NCI-H2196 treated with DMSO at 0.1 percent for 48 hours (cell line): ENCODE data around the gene UVRAG.
"Not testable (repeated sequence)": the region's sequence is repeated elsewhere in the genome, so short reads cannot be mapped to it uniquely, and the experiment has no call there.

Source experiments
- DNase-seq: peaks from one replicate; lab custom pipeline; 2025; ENCODE audit not compliant: unreplicated experiment; lab: John Stamatoyannopoulos, UW

The UVRAG gene

GRCh38 chr11:76048763-76049162 is 233.8 kb downstream of the UVRAG start:
- no peak for DNase-seq

DNA sequence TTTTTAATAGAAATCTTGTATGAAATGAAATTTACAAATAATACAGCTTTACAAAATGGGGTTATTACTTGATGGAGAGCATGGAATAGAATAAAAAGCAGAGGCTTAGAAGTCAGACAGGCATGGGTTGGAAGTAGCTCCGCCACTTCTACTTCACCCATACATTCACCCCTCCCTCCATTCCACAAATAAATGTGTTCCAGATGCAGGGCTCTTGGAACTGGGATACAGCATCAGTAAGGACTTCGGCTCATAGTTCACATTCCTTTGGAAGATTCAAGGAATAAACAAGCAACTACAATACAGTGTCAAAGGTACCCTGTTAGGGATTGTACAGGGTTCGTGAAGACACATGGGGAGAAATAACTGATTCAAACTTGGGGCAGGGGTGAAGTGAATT is 234.5 kb downstream of the UVRAG start:
- DNase-seq = no peak

GRCh38 chr11:76051937-76052336 is 236.9 kb downstream of the UVRAG start:
- no peak for DNase-seq

DNA sequence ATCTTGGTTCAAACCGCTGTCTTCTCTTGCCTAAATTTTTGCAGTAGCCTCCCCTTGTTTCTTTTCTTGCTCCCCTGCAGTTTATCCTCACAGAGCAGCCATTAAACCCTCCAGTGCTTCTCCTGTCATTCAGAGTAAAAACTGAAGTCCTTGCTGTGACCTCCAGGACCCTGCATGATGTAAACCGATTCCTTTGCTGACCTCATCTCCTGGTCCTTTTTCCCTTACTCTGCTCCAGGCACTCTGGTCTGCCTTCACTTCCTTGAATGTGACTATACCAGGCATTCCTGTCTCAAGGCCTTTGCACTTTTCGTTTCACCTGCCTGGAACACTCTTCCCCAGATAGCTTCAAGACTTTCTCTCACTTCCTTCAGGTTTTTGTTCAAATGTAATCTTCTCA is 239.3 kb downstream of the UVRAG start:
- no peak for DNase-seq

DNA sequence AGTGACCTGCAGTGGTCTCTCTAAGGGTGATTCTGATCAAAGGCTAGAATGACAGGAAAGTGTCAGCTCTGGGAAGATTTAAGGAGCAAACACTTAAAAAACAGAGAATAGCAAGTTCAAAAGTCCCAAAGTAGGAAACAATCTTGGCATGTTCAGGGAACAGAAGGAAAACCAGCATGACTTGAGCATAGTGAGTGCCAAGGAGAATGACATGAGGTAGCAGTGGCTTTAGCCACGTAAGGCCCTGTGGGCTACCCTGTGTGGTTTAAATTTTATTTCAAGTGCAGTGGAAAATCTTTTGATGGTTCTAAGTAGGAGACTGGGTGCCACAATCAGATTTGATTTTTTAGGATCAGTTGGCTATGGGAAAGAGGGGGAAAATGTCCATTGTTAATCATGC is 241.9 kb downstream of the UVRAG start:
- DNase-seq = no peak

- not testable (repeated sequence) for DNase-seq
Measured at GRCh38 chr11:76060475-76061036, 245.5 kb downstream of the UVRAG start.

- DNase-seq = no peak
Measured at GRCh38 chr11:76062733-76063132, 247.7 kb downstream of the UVRAG start.

- DNase-seq = no peak
Measured at GRCh38 chr11:76064192-76064591, 249.2 kb downstream of the UVRAG start.

DNA sequence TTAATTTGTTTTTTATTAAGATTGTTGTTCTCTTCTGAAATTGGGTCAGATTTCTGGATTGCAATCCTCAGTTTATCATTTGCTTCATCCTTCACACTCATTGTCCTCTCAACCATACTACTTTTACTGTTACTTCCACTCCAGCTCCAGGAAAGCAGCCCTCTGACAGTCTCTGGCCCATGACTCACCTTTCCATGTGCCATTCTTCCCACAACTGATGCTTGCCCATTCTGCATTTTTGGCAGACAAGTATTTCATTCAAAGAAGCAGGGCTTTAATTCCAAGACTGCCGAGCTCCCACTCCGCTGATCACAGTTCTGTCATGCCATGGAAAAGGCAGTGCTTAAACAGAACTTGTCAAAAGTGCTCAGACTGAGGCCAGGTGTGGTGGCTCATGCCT is 252.1 kb downstream of the UVRAG start:
- no peak for DNase-seq

- DNase-seq = no peak
Measured at GRCh38 chr11:76069001-76069400, 254.0 kb downstream of the UVRAG start.

GRCh38 chr11:76071090-76071489 is 256.1 kb downstream of the UVRAG start:
- no peak for DNase-seq

- DNase-seq = no peak
Measured at GRCh38 chr11:76073724-76074123, 258.7 kb downstream of the UVRAG start.

DNA sequence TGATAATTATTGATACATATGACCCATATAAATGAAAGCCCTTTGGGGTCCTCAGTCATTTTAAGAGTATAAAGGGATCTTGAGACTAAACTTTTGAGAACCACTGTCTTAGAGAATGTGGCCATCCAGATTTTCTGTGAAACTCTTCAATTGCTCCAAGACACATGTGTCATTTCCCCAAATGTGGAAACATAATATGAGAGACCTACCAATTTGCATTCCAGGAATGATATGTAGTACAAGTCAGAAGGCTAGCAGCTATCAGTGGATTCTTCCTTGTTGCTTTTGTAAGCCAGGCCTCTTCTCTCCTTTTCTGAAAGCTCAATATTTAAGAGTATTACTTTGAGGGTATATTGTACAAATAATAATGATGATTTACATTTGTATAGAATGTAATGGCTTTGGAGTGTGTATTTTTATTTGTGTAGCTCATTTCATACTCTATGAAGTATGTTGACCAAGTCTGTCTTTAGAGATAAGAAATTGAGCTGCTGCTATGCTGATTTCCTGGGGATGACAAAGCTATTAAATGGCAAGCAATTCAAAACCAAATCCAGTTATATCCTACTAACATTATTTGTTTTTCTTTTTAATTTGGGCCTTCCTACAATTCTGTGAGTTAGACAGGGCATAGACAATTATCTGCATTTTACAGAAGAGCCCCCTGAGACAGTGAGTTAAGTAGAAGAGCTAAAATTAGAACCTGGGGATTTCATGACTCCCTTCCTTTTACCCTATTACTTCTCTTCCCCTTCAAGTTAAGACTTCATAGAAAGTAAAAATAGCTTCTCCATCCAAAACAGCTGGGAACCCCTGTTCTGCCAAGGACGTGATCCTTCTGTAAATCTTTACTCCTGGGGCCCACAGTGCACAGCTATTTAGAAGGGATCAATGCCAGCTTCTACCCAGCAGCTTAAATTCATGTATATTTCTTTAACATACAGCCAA is 259.4 kb downstream of the UVRAG start:
- no peak for DNase-seq

DNA sequence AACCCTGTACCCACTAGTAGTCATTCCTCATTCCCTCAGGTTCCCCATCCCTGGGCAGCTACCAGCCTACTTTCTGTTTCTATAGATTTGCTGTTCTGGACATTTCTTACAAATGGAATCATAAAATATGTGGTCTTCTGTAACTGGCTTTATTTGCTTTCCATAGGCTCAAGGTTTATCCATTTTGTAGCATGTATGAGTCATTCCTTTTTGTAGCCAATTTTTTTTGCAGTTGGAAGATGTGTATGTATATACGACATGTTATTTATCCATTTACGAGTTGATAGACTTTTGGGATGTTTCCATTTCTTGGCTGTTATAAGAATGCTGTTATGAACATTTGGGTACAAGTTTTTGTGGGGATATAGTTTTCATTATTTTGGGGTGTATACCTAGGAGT is 260.7 kb downstream of the UVRAG start:
- no peak for DNase-seq

- DNase-seq = not testable (repeated sequence)
Measured at GRCh38 chr11:76076253-76076652, 261.2 kb downstream of the UVRAG start.

DNA sequence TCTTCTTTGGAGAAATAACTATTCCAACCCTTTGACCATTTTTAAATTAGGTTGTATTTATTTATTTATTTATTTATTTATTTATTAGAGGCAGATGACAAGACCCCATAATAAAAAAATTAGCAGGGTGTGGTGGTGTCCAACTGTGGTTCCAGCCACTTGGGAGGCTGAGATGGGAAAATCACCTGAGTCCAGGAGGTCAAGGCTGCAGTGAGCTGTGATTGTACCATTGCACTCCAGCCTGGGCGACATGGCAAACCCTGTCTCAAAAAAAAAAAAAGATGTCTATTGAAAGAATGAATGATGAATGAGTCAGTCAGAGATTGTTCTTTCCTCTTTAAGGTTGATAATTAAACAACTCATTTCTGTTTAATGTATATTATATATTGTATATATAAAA is 261.7 kb downstream of the UVRAG start:
- DNase-seq = no peak

DNA sequence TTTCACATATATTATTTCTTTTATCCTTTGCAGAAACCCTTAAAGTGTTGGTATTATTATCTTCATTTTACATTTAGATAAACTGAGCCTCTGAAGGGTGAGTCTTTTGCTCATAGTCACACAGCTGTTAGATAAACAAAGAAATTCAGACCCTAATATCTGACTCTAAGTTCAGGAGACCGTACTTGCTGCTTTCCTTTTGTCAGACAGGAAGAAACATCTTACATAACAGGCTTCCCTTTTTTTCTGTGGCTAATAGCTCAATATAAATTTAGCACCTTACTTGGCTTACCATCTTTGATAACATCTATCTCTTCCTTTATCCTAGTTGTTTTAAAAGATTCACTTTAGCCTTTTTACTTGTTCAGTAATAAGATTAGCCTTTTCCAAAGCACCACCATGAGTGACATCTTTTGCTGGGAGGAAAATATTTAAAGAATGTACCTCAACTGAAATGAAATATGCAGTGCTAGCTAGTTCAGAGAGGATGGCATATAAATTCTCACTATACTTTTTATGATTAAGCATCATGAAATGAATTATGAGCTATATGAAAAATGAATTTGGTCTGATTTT is 262.7 kb downstream of the UVRAG start:
- DNase-seq = no peak

GRCh38 chr11:76081084-76081483 is 266.1 kb downstream of the UVRAG start:
- DNase-seq = not testable (repeated sequence)

DNA sequence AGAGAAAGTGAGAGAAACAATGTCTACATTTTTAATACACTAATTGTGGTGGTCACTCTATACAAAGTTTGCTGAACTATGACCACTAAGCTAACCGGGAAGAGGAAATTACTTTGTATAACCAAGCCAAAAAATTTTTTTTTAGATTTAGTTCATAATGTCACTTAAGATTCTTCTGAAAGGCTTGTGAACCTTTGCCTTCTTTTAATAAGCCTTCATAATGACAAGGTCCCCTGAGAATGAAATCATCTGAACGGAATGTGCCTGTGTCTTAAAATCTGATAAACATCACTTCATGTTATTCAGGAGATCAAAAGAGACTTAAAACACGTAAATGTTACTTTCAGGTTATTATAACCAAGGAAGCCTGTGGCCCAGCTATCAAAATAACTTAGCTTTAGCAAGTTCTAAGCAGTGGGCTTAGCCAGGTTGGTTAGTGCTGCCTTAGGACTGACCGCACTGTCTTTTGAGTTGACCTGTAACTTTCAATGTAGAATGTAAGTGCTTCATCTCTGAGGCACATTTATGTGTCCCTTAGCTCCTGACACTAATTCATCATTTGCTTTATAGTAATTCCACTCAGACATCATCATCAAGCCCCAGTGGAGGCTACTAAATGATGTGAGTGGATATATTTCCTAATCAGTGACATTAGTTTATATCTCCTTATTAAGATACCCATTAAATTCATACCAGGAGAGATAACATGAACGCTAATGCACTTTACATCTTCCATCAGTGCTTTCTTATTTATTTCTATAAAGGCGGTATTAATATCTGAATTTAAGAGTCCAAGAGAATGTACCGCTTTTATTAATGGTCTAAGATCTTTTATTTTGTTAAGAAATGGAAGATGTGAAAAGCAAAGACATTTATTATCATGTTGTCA is 268.8 kb downstream of the UVRAG start:
- no peak for DNase-seq

DNA sequence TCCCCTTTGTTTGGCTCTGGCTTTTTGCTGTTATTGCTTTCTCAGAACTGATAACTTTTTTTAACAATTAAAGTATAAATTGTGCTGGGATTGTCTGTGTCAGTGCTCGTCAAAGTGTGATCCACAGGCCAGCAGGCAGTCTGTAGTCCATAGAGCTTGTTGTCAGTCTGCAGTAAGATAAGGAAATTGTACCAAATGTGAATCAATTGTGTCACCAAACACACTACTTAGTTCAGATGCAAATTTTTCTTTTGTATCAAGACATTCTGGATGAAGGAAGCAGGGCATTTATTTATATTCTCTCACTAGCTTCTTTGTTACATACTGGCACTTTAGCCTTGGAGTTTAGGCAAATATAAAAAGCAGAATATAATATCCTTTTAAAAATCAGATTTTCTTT is 270.3 kb downstream of the UVRAG start:
- no peak for DNase-seq
